GM03348 (cell line): ENCODE results near the gene UBTD2.
"Not testable (repeated sequence)": the region's sequence is repeated elsewhere in the genome, so short reads cannot be mapped to it uniquely, and the experiment has no call there.

Source experiments
- DNase-seq: peaks from one replicate; pipeline ENCODE4 v3.0.0; 2012; ENCODE audit warnings: low spot score

The UBTD2 gene

DNA sequence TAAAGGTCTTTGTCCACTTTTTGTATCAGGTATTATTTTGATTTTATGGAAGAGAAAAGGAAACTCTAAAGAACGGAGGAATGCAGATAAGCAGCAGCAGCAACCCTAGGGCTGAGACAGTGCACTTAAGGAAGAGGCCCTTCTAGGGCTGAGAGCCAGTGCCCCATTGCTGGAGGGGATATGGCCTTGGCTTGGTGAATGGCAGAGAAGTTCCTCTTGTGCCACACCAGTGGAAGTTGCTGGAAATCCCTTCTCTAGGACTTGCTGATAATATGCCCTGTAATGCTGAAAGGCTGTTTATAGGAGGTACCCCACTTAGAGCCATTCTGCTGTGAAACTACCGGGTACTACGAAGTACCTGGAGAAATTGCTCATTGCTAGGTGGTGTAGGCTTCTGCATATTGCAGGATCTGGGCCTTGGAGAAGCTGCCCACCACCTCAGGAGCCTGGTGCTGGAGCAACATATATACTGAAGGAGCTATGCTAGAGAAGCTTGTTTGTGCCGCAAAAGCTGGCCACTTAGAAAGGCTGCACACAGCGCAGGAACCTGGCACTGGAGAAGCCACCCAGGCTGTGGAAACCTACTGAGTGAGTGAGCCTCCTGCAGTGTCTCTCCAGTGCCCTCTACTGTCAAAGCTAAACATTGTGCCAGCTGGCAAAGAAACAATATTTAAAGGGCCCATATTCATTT lies 9.6 kb upstream of the UBTD2 start:
- DNase-seq: peak; percentile 83

DNA sequence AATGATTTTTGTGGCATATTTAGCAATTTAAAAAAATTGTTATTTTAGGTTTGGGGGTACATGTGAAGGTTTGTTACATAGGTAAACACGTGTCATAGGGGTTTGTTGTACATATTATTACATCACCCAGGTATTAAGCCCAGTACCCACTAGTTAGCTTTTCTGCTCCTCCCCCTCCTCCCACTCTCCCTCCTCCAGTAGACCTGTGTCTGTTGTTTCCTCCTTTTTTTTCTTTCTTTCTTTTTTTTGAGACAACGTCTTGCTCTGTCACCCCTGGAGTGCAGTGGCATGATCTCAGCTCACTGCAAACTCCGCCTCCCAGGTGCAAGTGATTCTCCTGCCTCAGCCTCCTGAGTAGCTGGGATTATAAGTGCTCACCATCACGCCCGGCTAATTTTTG lies 8.3 kb upstream of the UBTD2 start:
- DNase-seq: not testable (repeated sequence)

DNA sequence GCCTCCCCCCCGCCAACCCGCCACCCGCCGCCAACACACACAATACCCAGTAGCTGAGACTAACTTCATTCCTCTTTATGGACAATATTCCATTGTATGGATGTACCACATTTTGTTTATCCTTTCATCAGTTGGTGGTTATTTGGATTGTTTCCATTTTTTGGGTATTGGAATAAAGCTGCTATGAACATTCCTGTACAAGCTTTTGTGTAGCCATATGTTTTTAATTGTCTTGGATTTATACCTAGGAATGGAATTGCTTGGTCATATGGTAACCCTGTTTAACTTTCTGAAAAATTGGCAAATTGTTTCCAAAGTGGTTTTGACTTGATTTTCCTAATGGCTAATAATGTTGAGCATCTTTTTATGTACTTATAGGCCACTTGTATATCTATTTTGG lies 4.9 kb upstream of the UBTD2 start:
- no peak for DNase-seq

DNA sequence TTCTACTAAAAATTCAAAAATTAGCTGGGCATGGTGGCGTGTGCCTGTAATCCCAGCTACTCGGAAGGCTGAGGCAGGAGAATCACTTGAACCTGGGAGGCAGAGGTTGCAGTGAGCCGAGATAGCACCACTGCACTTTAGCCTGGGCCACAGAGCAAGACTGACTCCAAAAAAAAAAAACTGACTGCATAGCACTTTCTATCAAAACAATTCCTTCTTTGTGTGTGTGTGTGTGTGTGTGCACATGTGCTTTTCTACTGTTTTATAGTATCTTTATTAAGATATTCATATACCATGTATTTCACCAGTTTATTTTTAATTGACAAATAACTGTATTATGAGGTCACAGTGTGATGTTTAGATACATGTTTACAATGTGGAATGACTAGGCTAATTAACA lies 3.6 kb upstream of the UBTD2 start:
- DNase-seq: not testable (repeated sequence)

DNA sequence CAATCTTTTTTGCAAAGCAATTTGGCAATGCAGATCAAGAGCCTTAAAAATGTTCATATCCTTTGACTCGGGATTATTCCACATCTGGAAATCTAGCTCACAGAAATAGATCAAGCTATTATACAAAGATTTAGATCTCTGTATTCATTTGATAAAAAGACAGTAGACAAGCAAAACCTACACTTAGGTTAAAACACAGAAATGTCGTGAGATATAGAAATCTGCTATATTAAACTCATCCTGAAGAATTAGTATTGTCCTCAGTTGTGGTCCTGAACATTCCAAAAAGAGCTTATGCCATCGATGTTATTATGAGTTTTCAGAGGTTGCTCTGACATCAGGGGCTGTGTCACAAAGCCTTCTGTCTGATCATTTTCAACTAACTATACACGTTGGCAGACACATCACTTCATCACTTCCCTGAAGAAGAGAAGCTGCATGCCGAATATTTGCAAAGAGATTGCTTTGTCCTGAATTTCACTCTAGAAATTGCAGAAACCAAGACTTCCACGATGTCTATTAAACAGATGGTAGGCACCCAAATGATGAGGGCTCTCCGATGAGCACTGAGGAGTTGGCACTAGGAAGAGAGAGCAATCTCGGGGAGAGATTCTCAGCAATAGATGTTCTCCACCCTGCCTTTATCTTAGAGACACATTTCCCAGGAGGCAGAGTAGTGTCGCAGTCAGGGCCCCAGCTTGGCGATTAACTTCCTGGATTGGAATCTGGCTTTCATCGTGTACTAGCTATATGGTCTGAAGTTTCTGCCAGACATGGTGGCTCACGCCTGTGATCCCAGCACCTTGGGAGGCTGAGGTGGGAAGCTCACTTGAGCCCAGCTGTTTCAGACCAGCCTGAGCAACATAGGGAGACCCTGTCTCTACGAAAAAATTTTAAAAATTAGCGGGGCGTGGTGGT lies 1.9 kb upstream of the UBTD2 start:
- no peak for DNase-seq

DNA sequence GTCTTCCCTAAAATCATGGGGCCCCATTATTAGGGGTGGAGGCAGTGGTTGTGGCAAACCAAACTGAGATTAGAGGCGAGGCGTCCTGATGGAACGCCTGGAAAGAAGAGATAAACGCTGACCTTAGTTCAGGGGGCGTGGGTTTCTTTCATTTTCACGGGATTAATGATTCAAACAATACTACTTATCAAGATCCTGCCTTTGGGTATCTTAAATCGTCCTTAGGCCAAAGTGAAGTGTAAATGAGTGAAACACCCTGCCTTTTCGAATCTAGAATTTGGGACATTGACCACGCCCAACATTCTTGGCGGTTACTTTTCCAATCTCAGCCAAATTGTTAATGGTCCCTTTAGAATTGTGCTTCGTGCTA lies 1.0 kb upstream of the UBTD2 start:
- peak; percentile 62 for DNase-seq

DNA sequence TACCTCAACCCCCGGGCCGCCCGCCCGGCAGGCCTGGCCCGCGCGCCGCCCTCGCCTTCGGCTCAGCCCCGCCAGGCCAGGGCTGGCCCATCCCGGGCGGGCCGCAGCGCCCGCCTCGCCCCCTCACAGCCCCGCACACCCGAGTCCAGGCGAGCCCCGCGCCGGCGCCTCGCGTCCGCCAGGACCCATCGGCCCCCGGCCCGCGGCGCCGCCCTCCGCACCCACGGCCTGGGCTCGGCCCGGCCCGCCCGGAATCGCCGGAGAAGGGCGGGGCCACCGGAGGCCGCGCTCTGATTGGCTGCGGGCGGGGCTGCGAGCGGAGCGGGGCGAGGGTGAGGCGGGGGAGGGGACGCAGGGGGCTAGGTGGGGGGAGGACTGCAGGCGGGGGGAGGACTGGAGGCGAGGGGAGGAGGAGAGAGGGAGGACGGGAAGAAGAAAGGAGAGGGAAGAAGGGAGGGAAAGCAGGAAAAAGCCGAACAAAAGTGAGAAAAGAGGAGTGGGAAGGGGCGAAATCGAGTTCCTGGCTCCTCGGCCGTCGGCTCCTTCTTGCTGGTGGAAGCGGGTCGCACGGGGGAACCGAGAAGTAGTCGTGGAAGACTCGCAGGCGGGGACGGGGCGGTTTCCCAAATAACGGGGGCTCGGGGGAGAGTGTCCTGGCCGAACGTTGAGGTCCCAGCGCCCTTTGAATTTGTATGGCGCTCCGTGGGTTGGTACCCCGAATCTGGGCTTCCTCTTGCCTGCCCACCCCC lies 472 bp upstream of the UBTD2 start:
- DNase-seq: peak; percentile 98

DNA sequence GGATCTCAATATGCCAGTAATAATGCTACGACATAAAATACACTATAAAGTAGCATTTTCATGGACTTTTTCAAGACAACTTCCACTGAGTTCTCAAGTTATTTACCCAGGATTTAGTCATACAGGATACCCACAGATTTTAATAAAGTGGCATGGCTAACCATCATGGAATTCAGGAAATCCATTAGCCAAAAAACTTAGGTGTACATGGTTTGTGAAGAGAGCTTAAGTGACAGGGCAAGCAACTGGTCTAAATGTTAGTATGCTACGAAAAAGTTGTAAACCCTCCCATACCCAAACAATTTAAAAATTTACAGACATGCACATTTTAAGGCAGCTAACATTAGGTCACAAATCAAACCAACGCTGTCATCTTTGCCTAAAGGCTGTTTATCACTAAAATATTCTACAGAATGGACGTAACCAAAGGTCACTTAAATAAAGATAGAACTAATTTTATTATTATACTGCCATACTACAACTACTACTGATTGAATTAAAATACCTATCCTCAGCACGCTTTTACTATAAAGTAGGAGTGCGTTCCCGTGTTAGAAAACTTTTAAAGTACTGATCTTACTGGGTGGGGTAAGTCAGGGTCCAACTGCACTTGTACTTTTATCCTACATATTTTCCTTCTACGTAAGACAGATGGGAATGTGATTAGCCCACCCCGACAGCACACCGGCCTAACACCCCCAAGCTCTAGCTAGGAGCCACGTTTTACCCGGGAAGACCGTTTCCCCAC lies 1.1 kb downstream of the UBTD2 start:
- peak; percentile 38 for DNase-seq

DNA sequence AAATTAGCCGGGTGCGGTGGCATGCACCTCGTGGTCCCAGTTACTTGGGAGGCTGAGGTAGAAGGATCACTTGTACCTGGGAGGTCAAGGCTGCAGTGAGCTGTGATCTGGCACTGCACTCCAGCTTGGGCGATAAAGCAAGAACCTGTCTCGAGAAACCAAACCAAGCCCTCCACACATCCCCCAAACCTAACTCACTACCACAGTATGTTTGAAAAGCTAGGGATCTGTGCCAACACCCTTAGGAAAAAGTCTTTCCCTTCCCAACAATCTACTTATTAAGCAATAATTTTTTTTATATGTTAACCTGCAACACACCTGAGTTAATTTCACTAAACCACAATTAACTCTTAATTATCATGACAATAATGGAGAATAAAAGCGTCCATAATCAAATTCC lies 2.2 kb downstream of the UBTD2 start:
- no peak for DNase-seq

DNA sequence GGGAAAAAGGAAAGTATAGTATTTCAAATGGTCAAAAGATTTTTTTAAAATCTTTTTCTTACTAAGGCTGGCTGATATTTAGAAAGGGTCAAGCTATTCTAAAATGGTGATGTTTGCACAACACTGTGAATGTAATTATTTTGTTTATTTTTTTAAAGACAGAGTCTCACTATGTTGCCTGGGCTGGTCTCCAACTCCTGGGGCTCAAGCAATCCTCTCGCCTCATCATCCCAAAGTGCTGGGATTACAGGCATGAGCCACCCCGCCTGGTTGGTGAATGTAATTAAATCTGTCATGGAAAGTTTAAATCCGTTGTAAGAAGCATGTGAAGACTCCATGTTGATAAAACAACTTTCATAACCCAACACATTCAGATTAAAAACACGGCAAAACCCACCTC lies 2.6 kb downstream of the UBTD2 start:
- DNase-seq: peak; percentile 16

DNA sequence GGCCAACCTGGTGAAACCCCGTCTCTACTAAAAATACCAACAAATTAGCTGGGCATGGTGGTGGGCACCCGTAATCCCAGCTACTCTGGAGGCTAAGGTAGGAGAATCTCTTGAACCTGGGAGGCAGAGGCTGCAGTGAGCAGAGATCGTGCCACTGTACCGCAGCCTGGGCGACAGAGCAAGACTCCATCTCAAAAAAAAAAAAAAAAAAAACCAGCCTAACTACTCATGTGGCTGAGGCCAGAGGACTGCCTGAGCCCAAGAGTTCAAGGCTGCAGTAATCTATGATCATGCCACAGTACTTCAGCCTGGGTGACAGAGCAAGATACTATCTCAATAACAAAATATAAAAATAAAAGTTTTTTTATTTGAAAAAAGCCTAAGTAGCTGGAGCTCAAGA lies 3.2 kb downstream of the UBTD2 start:
- no peak for DNase-seq

DNA sequence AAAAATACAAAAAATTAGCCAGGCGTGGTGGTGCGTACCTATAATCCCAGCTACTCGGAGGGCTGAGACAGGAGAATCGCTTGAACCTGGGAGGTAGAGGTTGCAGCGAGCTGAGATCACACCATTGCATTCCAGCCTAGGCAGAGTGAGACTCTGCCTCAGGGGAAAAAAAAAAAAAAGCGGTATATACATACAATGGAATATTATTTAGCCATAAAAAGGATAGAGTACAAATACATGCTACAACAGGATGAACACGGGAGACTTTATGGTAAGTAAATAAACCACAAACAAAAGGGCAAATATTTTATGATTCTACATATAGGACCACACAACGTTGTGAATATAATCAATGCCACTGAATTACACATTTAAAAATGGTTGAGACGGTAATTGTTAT lies 5.2 kb downstream of the UBTD2 start:
- no peak for DNase-seq

DNA sequence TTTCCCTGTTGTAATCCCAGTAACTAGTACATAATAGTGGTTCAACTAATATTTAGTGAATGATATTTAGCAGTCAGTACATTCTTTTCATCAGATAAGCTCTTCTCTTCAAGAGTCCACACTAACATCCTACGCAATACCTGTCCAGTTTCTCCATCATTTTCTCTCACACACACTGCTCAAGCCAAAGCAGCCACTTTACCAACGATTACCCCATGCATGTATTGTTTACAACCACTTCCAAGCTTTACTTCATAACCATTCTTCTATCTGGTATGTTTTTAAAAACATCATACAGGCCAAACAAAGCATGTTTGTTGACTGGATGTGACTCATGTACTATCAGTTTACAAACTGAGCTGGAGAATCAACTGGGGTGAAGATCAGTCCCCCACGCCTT lies 7.3 kb downstream of the UBTD2 start:
- no peak for DNase-seq

DNA sequence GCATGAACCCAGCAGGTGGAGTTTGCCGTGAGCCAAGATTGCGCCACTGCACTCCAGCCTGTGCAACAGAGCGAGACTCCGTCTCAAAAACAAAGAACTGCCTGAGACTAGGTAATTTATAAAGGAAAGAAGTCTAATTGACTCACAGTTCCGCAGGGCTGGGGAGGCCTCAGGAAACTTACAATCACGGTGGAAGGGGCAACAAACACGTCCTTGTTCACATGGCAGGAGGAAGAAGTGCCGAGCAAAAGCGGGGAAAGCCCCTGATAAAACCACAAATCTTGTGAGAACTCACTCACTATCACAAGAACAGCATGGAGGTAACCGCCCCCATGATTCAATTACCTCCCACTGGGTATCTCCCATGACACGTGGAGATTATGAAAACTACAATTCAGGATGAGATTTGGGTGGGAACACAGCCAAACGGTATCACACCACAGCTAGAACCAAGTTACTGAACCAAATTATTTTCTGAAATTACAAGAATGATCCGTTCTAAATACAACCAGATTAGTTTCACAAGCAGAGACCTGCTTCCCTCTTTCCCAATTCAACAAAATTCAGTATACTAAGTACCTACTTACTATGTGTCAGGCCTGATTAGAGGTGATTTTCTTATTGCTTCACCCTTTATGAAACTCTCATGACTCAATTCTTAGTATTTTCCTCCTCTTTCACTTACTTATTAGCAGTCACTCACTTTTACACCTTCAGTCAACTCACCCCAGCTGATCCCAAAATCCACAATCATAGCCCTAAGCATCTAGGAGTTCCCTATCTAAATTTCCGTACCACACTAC lies 8.4 kb downstream of the UBTD2 start:
- DNase-seq: no peak

DNA sequence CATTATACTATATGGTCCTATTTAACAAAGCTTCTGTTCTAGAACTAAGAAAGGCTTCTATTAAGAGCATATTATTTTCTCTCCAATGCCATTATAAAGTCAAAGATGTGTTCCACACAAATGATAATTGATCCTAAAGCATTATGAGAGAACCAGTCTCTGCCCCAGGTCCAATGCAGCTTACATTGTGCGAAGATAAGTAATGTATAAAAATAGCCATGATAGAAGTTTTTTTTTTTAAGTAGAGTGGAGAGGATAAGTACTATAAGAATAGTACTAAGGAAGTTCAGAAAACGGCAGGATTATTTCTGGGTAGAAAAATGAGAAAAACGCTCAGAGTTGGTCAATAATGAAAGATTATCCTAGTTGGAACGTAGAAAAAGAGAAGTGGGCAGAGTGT lies 15.6 kb downstream of the UBTD2 start:
- no peak for DNase-seq

DNA sequence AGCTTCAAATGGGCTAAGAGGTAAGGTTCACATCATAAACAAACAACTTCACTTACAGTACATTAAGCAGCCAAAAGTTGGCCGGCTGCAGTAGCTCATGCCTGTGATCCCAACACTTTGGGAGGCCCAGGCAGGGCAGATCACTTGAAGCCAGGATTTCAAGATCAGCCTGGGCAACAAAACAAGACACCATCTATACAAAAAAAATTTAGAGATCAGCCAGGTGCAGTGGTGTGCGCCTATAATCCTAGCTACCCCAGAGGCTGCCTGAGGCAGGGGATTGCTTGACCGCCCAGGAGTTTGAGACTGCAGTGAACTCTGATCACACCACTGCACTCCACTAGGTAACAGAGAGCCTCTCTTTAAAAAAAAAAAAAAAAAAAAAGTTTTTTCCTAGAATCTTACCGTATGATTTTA lies 16.9 kb downstream of the UBTD2 start:
- DNase-seq: no peak

DNA sequence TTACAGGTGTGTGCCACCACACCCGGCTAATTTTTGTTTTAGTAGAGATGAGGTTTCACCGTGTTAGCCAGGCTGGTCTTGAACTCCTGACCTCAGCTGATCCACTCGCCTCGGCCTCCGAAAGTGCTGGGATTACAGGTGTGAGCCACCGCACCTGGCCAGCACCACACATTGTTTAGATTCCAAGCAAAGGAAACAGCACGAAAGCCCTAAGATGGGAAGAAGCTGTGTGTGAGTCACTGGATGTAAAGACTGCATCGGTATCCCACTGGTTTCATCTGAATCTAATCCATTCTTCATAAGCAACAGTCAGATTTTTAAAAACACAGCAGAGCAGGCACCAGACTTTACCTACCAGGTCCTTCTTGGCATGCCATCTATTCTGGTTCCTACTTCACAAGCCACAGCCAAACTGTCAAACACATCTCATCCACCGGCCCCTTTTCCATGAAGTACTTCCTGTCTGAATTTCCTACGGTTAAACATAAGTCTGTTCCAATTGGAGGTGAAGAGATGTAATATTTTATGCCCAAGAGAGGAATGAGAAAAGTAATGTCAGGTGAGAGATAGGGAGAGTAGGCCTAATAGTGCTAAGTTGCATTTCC lies 17.4 kb downstream of the UBTD2 start:
- DNase-seq: no peak

DNA sequence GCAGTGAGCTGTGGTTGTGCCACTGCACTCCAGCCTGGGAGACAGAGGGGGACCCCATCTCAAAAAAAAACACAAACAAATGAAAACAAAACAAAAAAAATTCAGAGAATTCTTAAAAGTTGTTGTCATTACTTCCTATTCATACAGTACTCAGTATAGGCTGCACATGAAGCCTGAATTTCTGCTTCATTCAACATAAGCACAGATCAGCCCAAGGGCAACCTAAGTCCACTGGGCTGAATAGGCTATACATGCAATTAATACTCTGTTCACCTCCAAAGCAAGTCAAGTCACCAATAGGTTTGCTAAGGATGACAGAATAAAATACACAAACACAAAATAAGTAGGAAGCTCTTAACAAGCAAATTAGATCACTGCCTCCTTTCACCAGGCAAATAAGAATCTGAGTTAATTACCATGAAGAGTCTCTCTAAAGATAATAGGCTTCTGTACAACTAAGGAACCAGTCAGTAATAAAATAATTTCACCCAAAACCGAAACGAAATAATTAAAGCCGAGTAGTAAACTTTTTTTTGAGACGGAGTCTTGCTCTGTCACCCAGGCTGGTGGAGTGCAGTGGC lies 18.7 kb downstream of the UBTD2 start:
- no peak for DNase-seq

DNA sequence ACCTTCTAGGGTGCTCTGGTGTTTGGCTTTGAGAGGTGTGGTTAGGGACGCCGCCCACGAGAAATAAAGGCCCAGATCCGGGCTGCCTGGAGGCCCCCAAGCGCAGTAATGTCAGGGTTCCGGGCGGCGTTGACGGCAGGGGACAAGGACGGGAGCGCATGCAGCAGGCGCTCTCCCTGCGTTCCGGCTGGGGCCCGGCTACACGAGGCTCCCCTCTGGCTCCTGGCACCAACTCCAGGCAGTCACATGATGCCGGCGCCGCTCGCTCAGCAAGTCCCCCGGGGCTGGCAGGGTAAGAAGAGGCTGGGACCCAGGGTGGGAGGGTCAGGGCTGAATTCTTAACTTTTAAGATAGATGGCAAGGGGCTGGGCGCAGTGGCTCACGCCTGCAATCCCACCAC lies 28.1 kb downstream of the UBTD2 start:
- DNase-seq: no peak

DNA sequence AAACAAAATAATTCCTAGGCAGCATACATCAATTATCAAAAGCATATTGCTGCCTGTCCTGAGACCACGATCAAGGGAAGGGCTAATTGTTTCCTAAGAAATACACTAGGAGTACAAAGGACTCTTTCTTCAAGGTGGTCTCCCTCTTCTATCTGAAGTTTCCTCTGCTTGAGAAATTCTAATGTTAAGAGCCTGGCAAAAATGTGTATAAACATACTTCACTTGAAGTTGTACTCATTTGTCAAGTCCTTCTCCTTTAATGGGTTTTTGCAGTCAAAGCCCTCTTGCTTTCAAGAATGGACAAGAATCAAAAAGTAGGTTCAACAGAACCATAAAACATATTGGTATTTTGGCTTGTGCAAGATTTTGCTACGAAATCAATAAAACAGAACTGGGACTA lies 31.1 kb downstream of the UBTD2 start:
- DNase-seq: no peak

DNA sequence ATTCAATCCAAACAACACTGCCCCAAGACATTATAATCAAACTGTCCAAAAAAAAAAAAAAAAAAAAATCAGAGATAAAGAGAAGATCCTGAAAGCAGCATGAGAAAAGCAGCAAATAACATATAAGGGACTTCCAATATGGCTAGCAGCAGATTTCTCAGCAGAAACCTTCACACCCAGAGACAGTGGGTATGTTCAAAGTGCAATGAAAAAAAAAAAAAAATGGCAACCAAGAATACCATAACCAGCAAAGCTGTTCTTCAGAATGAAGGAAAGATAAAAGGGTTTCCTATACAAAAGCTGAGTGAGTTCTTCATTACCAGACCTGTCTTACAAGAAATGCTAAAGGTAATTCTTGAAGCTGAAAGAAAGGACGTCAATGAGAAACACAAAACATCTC lies 32.1 kb downstream of the UBTD2 start:
- DNase-seq: no peak
